Activated T-helper 1 cell treated with anti-CD3 and anti-CD28 coated beads, Interleukin-2, amount 50 U/mL, for 16 hours (primary cell): ENCODE results near the gene ENTPD6.

Experiments
- DNase-seq, 2 donors: peaks; one replicate each; pipeline ENCODE4 v3.0.0-alpha.2; 2020; ENCODE audit warnings: low read depth in 1 of 2, low spot score in 1 of 2

Gene ENTPD6

GRCh38 chr20:25275813-25276532 is 80.5 kb downstream of the ENTPD6 start:
- peak in 1 of 2 donors; percentile 3 for DNase-seq
